Esophagus squamous epithelium (tissue), 4 donors: ENCODE results near the gene MAP4K1.

Source experiments
- POLR2A ChIP-seq, 4 donors: fragments of 450-650 bp; IDR thresholded peaks; one replicate each; pipeline ENCODE4 v1.6.1; 2017; ENCODE audit warnings: antibody characterized with exemption in 4 of 4, mild to moderate bottlenecking in 4 of 4, moderate library complexity in 3 of 4
- TF ChIP-seq, protein P1 (sequence below), 6 experiments: fragments of 450-650 bp in 4 of 6; fragments of 200-600 bp in 2 of 6; sonication (generic) in 2 of 6; IDR thresholded peaks; one replicate each; pipeline ENCODE4 v1.5.1; 2016 to 2019; ENCODE audit warnings: antibody characterized with exemption in 6 of 6, mild to moderate bottlenecking in 4 of 6, moderate library complexity in 4 of 6

DNA sequence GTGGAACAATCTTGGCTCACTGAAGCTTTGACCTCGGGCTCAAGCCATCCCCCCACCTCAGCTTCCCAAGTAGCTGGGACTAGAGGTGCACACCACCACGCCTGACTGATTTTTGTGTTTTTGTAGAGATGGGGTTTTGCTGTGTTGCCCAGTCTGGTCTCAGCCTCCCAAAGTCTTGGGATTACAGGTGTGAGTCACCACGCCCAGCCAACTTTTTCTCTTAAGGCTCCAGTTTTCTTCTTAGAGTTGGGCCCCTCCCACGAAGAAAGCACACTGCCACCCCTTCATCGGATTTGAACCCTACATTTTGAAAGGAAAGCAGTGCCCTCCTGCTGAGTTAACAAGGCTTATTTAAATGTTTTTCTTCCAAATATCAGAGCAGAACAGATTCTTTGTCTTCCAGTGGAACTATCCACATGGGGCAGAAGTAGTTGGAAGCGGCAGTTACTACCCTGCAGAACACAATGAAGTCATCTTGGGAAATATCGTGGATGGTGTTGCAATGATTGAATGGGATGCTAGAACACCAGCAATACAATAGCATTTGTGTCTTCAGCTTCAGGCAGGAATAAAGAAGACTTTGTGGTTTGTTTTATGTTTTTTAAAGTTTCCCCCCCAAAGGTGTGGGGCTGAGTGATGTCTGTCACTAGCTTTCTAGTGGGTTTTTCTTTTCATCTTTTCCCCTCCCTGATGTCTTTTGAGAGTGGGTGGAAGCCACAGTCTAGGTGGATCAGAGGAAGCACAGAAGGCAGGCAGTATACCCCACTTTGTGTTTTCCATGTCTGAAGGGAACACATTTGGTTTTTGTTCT, 38.6 kb upstream of the MAP4K1 start:
- TF ChIP-seq, protein P1, sequence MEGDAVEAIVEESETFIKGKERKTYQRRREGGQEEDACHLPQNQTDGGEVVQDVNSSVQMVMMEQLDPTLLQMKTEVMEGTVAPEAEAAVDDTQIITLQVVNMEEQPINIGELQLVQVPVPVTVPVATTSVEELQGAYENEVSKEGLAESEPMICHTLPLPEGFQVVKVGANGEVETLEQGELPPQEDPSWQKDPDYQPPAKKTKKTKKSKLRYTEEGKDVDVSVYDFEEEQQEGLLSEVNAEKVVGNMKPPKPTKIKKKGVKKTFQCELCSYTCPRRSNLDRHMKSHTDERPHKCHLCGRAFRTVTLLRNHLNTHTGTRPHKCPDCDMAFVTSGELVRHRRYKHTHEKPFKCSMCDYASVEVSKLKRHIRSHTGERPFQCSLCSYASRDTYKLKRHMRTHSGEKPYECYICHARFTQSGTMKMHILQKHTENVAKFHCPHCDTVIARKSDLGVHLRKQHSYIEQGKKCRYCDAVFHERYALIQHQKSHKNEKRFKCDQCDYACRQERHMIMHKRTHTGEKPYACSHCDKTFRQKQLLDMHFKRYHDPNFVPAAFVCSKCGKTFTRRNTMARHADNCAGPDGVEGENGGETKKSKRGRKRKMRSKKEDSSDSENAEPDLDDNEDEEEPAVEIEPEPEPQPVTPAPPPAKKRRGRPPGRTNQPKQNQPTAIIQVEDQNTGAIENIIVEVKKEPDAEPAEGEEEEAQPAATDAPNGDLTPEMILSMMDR (IDR thresholded peaks at IDR 0.05), result no peak
- TF ChIP-seq POLR2A (IDR thresholded peaks at IDR 0.05), result no peak
